ENCODE results near the gene CHD2.

GRCh38 chr15:93048426-93048721, 148.2 kb downstream of the CHD2 start:
- TF ChIP-seq POLR2AphosphoS5 (IDR thresholded peaks at IDR 0.05; ENCODE audit: insufficient read depth in 1 of 2, low read depth in 1 of 2) = no peak
- no peak for TF ChIP-seq CTCF (IDR thresholded peaks at IDR 0.05)
